ENCODE measurements around the gene KCND3.

KCND3 gene

GRCh38 chr1:111978695-111979094 is 10.8 kb downstream of the KCND3 start:
- Mint-ChIP-seq H3K27ac (no peak overlapping the region), H3K4me1 (ENCODE audit: low read depth) (no peaks in the 10 kb centered on the region), H3K4me3 (no peak overlapping the region), H3K27me3 (peaks cover 51% of the 10 kb centered on the region), H3K9me3 (no peaks in the 10 kb centered on the region), H3K36me3 (ENCODE audit: low read depth) (no peaks in the 10 kb centered on the region)
- no peak for DNase-seq

GRCh38 chr1:111977378-111977777 is 12.1 kb downstream of the KCND3 start:
- DNase-seq, result no peak
- Mint-ChIP-seq H3K9me3 (no peaks in the 10 kb centered on the region), H3K4me3 (no peak overlapping the region), H3K27ac (no peak overlapping the region), H3K36me3 (ENCODE audit: low read depth) (no peaks in the 10 kb centered on the region), H3K4me1 (ENCODE audit: low read depth) (no peaks in the 10 kb centered on the region), H3K27me3 (peaks cover 61% of the 10 kb centered on the region)

- H3K9me3 Mint-ChIP-seq, result no peaks in the 10 kb centered on the region
- H3K27me3 Mint-ChIP-seq, result peaks cover 62% of the 10 kb centered on the region
- H3K4me1 Mint-ChIP-seq (ENCODE audit: low read depth), result no peaks in the 10 kb centered on the region
- no peak overlapping the region for H3K27ac Mint-ChIP-seq
- H3K4me3 Mint-ChIP-seq, result no peak overlapping the region
- DNase-seq, result no peak
- no peaks in the 10 kb centered on the region for H3K36me3 Mint-ChIP-seq (ENCODE audit: low read depth)
Measured at GRCh38 chr1:111976842-111977241, 12.6 kb downstream of the KCND3 start.

- no peak for DNase-seq
- H3K36me3 Mint-ChIP-seq (ENCODE audit: low read depth), result no peaks in the 10 kb centered on the region
- H3K4me3 Mint-ChIP-seq, result no peak overlapping the region
- peaks cover 67% of the 10 kb centered on the region for H3K27me3 Mint-ChIP-seq
- no peaks in the 10 kb centered on the region for H3K4me1 Mint-ChIP-seq (ENCODE audit: low read depth)
- H3K27ac Mint-ChIP-seq, result no peak overlapping the region
- no peaks in the 10 kb centered on the region for H3K9me3 Mint-ChIP-seq
Measured at GRCh38 chr1:111976332-111976731, 13.1 kb downstream of the KCND3 start.

GRCh38 chr1:111973150-111973790 is 16.2 kb downstream of the KCND3 start:
- Mint-ChIP-seq H3K36me3 (ENCODE audit: low read depth) (no peaks in the 10 kb centered on the region), H3K27ac (no peak overlapping the region), H3K27me3 (peaks cover 76% of the 10 kb centered on the region), H3K4me3 (no peak overlapping the region), H3K9me3 (no peaks in the 10 kb centered on the region), H3K4me1 (ENCODE audit: low read depth) (no peaks in the 10 kb centered on the region)
- no peak for DNase-seq

- H3K36me3 Mint-ChIP-seq (ENCODE audit: low read depth), result no peaks in the 10 kb centered on the region
- no peak for DNase-seq
- no peaks in the 10 kb centered on the region for H3K9me3 Mint-ChIP-seq
- peaks cover 64% of the 10 kb centered on the region for H3K27me3 Mint-ChIP-seq
- H3K27ac Mint-ChIP-seq, result no peak overlapping the region
- no peak overlapping the region for H3K4me3 Mint-ChIP-seq
- no peaks in the 10 kb centered on the region for H3K4me1 Mint-ChIP-seq (ENCODE audit: low read depth)
Measured at GRCh38 chr1:111971396-111971795, 18.1 kb downstream of the KCND3 start.

GRCh38 chr1:111968511-111968910 is 21.0 kb downstream of the KCND3 start:
- no peak for DNase-seq
- H3K4me3 Mint-ChIP-seq, result no peak overlapping the region
- peaks cover 57% of the 10 kb centered on the region for H3K27me3 Mint-ChIP-seq

DNA sequence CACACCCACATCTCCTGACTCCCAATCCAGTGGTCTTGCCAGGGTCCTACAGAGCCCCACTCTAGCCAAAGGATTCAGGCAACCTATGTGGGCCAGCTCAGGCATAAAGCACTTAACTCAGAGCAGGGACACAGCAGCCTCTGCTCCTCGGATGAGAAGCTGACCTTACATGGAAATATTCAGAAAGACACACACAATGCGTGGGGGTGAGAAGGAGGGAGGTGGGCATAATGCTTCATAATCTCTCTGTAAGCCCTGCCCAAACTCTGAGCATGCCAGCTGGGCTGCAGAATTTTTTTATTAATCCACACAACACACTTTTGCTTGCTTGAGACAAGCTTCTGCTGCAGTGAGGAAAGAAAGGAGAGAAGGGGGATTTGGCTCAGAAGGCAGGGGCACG is 21.6 kb downstream of the KCND3 start:
- no peak for DNase-seq
- no peaks in the 10 kb centered on the region for H3K9me3 Mint-ChIP-seq

More at GRCh38 chr1:111968511-111968910, 21.0 kb downstream of the KCND3 start:
- no peaks in the 10 kb centered on the region for H3K36me3 Mint-ChIP-seq (ENCODE audit: low read depth)
- H3K4me1 Mint-ChIP-seq (ENCODE audit: low read depth), result no peaks in the 10 kb centered on the region
- H3K27ac Mint-ChIP-seq, result no peak overlapping the region
- H3K9me3 Mint-ChIP-seq, result no peaks in the 10 kb centered on the region

DNA sequence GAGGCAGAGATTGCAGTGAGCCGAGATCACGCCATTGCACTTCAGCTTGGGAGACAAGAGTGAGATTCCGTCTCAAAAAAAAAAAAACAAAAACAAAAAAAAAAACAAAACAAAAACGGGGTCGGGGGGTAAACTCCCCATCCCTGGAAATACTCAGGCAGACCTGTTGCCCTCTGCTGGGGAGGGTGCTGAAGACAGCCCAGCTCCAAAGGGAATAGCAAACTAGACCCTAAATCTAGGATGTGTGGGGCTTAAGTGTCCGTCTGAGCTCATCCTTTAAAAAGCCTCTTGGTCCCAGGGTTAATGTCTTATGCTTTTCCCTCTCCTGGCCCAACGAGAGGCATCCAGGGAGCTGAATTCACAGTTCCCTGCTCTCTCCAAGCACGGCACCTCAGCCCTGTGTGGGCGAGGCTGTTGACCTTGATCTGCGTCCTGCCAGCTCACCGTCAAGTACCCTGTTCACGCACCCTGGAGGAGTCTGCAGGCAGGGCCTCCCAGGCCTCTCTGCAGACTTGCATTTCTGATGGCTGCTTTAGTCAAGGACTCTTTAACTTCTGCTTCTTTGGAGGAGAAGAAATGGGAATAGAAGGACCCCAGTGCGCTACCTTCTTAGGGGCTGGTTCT is 22.3 kb downstream of the KCND3 start:
- Mint-ChIP-seq H3K4me1 (ENCODE audit: low read depth) (no peaks in the 10 kb centered on the region), H3K27ac (no peak overlapping the region), H3K27me3 (peaks cover 48% of the 10 kb centered on the region)

More for the DNA sequence above, 21.6 kb downstream of the KCND3 start:
- no peaks in the 10 kb centered on the region for H3K4me1 Mint-ChIP-seq (ENCODE audit: low read depth)
- H3K27ac Mint-ChIP-seq, result no peak overlapping the region
- no peak overlapping the region for H3K4me3 Mint-ChIP-seq
- peaks cover 53% of the 10 kb centered on the region for H3K27me3 Mint-ChIP-seq
- no peaks in the 10 kb centered on the region for H3K36me3 Mint-ChIP-seq (ENCODE audit: low read depth)

DNA sequence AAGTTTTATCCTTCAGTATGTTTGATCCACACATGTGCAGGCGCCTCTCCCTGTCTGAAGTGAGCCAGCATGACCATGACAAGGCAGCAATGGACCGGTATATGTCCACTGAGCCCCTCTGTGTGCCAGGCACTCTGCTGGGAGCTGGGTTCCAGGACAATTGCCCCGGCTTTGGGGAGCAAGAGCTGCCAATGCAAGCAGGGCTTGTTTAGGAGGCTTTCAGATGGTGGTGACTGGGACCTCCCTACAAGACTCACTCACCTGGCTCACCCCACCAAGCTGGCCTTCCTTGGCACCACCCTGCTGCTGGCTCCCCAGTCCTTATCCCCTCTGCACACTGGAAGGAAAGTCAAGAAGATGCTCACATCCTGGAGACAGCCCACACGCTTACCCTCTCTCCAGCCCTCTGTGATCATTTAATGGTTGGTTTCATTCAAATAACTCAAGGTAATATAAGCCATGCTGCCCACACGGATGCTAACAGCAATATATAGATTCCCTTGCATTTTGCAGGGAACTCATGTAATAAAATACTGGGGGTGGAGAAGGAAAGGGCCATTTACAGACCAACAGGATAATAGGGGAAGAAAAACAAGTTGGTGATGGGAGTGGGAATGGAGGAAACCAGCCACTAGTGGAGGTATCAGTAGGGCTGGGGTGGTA is 23.6 kb downstream of the KCND3 start:
- no peak for DNase-seq
- Mint-ChIP-seq H3K27ac (no peak overlapping the region), H3K9me3 (no peaks in the 10 kb centered on the region), H3K36me3 (ENCODE audit: low read depth) (no peaks in the 10 kb centered on the region), H3K27me3 (peaks cover 51% of the 10 kb centered on the region), H3K4me1 (ENCODE audit: low read depth) (no peaks in the 10 kb centered on the region), H3K4me3 (no peak overlapping the region)

More for the DNA sequence above, 22.3 kb downstream of the KCND3 start:
- H3K4me3 Mint-ChIP-seq, result no peak overlapping the region
- no peak for DNase-seq
- no peaks in the 10 kb centered on the region for H3K36me3 Mint-ChIP-seq (ENCODE audit: low read depth)
- no peaks in the 10 kb centered on the region for H3K9me3 Mint-ChIP-seq

- no peaks in the 10 kb centered on the region for H3K9me3 Mint-ChIP-seq
- H3K27ac Mint-ChIP-seq, result no peak overlapping the region
- no peaks in the 10 kb centered on the region for H3K4me1 Mint-ChIP-seq (ENCODE audit: low read depth)
- H3K4me3 Mint-ChIP-seq, result no peak overlapping the region
- DNase-seq, result no peak
- peaks cover 55% of the 10 kb centered on the region for H3K27me3 Mint-ChIP-seq
- no peaks in the 10 kb centered on the region for H3K36me3 Mint-ChIP-seq (ENCODE audit: low read depth)
Measured at GRCh38 chr1:111963985-111964738, 25.3 kb downstream of the KCND3 start.

GRCh38 chr1:111961773-111962565 is 27.5 kb downstream of the KCND3 start:
- H3K36me3 Mint-ChIP-seq (ENCODE audit: low read depth), result no peaks in the 10 kb centered on the region
- no peak overlapping the region for H3K27ac Mint-ChIP-seq
- no peak for DNase-seq
- no peaks in the 10 kb centered on the region for H3K9me3 Mint-ChIP-seq
- H3K27me3 Mint-ChIP-seq, result peaks cover 57% of the 10 kb centered on the region
- no peak overlapping the region for H3K4me3 Mint-ChIP-seq
- no peaks in the 10 kb centered on the region for H3K4me1 Mint-ChIP-seq (ENCODE audit: low read depth)

GRCh38 chr1:111961016-111961415 is 28.5 kb downstream of the KCND3 start:
- H3K27me3 Mint-ChIP-seq, result peaks cover 60% of the 10 kb centered on the region
- DNase-seq, result no peak
- no peaks in the 10 kb centered on the region for H3K9me3 Mint-ChIP-seq
- no peak overlapping the region for H3K4me3 Mint-ChIP-seq
- H3K4me1 Mint-ChIP-seq (ENCODE audit: low read depth), result no peaks in the 10 kb centered on the region
- H3K36me3 Mint-ChIP-seq (ENCODE audit: low read depth), result no peaks in the 10 kb centered on the region
- H3K27ac Mint-ChIP-seq, result no peak overlapping the region

DNA sequence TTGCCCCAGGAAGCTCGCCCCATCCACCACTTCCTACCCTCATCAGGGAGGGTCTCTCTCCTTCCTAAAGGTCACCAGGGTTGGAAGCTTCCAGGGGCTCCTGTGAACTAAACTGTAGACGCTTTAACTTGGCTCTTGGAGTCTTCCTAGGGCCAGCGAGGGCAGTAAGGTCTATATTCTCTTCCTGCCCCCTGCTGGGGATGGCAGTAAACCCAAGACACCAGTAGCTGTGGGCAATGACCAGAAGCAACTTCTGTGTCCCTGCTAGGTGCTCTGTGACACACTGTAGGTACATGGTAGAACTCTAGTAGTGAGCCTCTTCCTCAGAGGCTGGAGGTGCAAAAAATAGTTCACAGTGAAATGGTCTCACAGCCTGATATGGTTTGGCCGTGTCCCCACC is 30.0 kb downstream of the KCND3 start:
- Mint-ChIP-seq H3K4me1 (ENCODE audit: low read depth) (no peaks in the 10 kb centered on the region), H3K36me3 (ENCODE audit: low read depth) (no peaks in the 10 kb centered on the region), H3K27ac (no peak overlapping the region), H3K4me3 (no peak overlapping the region), H3K9me3 (no peaks in the 10 kb centered on the region), H3K27me3 (peaks cover 54% of the 10 kb centered on the region)
- no peak for DNase-seq

Data from activated T-cell treated with anti-CD3 and anti-CD28 coated beads, Interleukin-2, amount 50 U/mL, for 24 hours (primary cell).